Measurements from ENCODE around the gene SLIRP.
"Not testable (repeated sequence)": the region's sequence is repeated elsewhere in the genome, so short reads cannot be mapped to it uniquely, and the experiment has no call there.

The SLIRP gene

GRCh38 chr14:77746064-77746702 is 38.3 kb downstream of the SLIRP start:
- no peak for DNase-seq (ENCODE audit: low spot score)

DNA sequence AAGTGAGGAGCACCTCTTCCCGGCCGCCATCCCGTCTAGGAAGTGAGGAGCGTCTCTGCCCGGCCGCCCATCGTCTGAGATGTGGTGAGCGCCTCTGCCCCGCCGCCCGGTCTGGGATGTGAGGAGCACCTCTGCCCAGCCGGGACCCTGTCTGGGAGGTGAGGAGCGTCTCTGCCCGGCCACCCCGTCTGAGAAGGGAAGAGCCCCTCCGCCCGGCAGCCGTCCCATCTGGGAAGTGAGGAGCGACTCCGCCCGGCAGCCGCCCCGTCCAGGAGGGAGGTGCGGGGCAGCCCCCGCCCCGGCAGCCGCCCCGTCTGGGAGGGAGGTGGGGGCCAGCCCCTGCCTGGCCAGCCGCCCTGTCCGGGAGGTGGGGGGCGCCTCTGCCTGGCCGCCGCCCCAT is 39.5 kb downstream of the SLIRP start:
- not testable (repeated sequence) for DNase-seq (ENCODE audit: low spot score)

GRCh38 chr14:77752266-77752665 is 44.4 kb downstream of the SLIRP start:
- no peak for DNase-seq (ENCODE audit: low spot score)

GRCh38 chr14:77752799-77753516 is 45.1 kb downstream of the SLIRP start:
- DNase-seq (ENCODE audit: low spot score) = no peak

GRCh38 chr14:77760381-77761204 is 52.7 kb downstream of the SLIRP start, which contains the start of gene SNW1:
SNW1 (minus strand) TSS chr14:77761156; CDS start chr14:77761127, 29 bp downstream.
- DNase-seq (ENCODE audit: low spot score) = peak; percentile 95

DNA sequence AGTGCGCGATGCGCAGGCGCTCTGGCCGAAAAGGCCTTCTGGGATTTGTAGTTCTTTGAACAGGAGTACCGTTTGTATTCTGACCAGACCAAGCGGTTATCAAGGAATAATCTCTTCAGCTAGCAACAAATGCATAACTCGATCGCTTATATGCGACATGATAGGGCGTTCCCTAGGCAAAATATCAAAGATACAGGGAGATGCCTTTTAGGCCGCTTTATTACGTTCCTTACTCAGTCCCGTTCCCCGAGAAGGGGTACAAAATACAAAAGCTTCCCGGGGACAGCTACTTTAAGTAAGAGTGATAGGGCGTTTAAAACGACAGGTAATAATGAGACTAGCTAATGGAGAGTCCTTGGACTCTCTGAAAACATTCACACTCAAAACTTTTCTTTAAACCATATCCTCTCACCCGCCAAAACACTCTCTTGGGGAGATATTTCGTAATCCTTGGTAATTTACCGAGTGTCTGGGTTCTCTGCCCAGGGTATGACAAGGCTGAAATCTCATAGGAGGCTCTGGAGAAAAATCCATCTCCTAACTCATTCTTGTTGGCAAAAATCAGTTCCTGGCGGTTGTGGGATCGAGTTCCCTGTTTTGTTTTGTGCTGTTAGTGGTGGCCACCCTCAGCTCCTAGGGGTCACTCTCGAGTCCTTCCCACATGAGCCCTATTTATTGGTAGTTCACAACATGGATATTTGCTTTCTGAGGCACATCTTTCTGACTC is 53.5 kb downstream of the SLIRP start:
- peak; percentile 40 for DNase-seq (ENCODE audit: low spot score)

GRCh38 chr14:77763316-77763715 is 55.4 kb downstream of the SLIRP start:
- no peak for DNase-seq (ENCODE audit: low spot score)

GRCh38 chr14:77763978-77764377 is 56.1 kb downstream of the SLIRP start:
- DNase-seq (ENCODE audit: low spot score) = no peak
